ENCODE results near the gene NAXD. TPM values are rescaled to one million over a fixed set of nuclear protein-coding genes. Genes with fewer than 3 reads are reported as not detected.

The NAXD gene
- total RNA-seq, 1 donor from 2014 or later, result 25.6 TPM

DNA sequence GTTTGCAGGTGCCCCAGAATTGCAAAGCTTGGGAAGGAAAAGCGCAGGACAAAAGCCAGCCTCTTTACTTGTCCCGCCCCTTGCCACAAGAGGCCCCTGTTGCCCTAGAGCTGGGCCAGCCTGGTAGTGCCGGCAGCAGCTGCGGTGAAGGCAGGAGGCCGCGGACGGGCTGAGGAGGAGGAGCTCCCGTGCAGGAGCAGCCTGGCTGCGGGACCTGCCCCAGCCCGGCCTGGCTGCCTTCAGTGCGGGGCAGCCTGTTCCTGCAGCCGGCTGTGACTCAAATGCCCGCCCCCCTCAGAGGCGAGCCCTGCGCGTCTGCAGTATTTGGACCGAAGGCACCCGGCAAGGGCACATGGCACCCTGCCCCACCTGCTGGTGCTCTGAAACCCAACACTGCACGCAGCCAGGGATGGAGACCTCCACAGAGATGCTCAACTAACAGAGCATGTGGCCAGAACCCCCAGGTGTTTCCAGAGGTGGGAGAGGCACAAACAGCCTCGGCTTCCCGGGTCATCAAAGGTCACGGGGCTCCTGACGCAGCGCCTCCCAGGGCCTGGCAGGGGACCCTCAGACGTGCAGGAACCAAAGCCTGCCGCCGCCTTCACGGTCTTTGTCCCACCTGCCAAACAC, 29.7 kb downstream of the NAXD start:
- Histone ChIP-seq H3K27me3 (ENCODE audit: control insufficient read depth, insufficient read depth, low read length) (no peaks in the 10 kb centered on the region), H3K4me3 (ENCODE audit: low read depth, low read length) (no peak overlapping the region), H3K36me3 (ENCODE audit: control insufficient read depth, insufficient read depth, low read length) (no peaks in the 10 kb centered on the region)
- peak; percentile 34 for DNase-seq (ENCODE audit: low read depth)
- TF ChIP-seq, protein P1, sequence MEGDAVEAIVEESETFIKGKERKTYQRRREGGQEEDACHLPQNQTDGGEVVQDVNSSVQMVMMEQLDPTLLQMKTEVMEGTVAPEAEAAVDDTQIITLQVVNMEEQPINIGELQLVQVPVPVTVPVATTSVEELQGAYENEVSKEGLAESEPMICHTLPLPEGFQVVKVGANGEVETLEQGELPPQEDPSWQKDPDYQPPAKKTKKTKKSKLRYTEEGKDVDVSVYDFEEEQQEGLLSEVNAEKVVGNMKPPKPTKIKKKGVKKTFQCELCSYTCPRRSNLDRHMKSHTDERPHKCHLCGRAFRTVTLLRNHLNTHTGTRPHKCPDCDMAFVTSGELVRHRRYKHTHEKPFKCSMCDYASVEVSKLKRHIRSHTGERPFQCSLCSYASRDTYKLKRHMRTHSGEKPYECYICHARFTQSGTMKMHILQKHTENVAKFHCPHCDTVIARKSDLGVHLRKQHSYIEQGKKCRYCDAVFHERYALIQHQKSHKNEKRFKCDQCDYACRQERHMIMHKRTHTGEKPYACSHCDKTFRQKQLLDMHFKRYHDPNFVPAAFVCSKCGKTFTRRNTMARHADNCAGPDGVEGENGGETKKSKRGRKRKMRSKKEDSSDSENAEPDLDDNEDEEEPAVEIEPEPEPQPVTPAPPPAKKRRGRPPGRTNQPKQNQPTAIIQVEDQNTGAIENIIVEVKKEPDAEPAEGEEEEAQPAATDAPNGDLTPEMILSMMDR (IDR thresholded peaks at IDR 0.05; ENCODE audit: insufficient read depth, low read length, poor library complexity, severe bottlenecking), result peak; percentile 51

DNA sequence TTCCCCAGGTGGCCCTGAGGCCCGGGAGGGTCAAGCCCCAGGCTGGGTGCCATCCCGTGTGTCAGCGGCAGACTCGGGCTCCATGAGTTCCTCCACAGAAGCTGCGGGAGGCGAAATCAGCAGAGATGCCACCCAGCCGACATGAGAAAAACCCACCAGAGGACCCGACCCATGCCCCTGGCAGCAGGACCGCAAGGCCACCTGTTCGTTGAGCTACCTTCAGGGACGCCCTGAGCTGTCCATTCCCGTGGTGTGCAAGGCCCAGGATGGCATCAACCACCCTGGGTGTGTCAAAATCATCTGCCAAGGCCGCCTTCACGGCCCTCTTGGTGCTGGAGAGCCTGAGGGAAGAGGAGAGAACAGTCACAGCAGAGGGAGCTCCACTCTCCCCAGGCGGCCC, 30.4 kb downstream of the NAXD start:
- TF ChIP-seq, protein P1 (IDR thresholded peaks at IDR 0.05; ENCODE audit: insufficient read depth, low read length, poor library complexity, severe bottlenecking), result no peak
- no peak for DNase-seq (ENCODE audit: low read depth)
- Histone ChIP-seq H3K27me3 (ENCODE audit: control insufficient read depth, insufficient read depth, low read length) (no peaks in the 10 kb centered on the region), H3K36me3 (ENCODE audit: control insufficient read depth, insufficient read depth, low read length) (no peaks in the 10 kb centered on the region), H3K4me3 (ENCODE audit: low read depth, low read length) (no peak overlapping the region)

DNA sequence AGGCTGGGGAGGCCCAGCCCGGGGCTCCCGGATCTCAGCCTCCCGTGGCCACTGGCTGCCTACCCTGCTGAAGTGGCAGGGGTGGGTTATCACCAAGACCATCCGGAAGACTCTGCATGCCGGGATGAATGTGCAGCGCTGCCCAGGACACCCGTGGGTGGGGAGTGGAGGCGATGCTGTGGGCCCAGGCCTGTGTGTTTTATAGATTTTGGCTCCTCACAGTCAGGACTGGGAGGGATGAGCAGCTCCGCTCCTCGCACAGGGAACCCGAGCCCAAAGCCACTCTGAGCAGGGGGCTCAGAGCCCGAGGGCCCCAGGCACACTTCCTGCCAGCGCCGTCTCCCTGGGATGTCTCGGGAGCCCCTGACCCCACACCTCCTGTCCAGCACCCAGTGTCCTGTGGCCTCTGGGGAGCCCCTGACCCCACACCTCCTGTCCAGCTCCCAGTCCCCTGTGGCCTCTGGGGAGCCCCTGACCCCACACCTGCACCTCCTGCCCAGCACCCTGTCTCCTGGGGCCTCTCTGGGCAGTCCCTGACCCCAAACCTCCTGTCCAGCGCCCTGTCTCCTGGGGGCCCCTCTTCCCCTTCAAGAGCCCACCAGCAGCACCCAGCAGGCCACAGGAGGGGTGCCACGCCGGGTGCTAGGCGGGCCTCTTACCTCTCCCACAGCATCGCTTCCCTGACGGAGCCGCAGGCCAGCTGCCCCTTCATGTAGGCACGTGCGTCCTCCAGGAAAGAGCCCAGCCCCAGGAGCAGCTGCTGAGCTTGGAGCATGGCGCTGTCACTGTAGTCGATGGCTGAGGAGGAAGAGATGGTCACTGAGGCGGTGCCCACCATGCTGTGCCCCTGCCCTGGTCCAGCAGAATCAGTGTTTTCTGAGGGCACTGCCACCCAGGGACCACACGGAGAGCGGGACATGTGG, 31.4 kb downstream of the NAXD start:
- no peaks in the 10 kb centered on the region for H3K27me3 ChIP-seq (ENCODE audit: control insufficient read depth, insufficient read depth, low read length)
- no peaks in the 10 kb centered on the region for H3K36me3 ChIP-seq (ENCODE audit: control insufficient read depth, insufficient read depth, low read length)
- TF ChIP-seq, protein P1 (IDR thresholded peaks at IDR 0.05; ENCODE audit: insufficient read depth, low read length, poor library complexity, severe bottlenecking), result no peak
- H3K4me3 ChIP-seq (ENCODE audit: low read depth, low read length), result no peak overlapping the region
- DNase-seq (ENCODE audit: low read depth), result no peak

DNA sequence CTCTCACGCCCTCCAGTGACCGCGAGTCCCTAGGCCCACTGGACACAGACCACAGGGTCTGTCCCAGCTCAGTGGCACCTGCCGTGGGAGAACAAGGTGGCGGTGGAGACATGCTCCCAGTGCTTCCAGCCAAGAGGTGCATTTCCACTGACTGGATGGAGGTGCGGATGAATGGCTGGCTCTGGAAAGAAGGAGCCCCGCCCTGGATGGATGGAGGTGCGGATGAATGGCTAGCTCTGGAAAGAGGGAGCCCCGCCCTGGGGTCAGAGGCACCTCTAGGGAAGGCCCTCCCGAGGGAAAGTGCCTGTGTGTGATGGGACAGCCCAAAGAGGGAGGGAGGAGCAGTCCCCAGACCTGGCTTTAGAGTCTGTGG, 32.0 kb downstream of the NAXD start:
- no peak for DNase-seq (ENCODE audit: low read depth)
- no peaks in the 10 kb centered on the region for H3K36me3 ChIP-seq (ENCODE audit: control insufficient read depth, insufficient read depth, low read length)
- TF ChIP-seq, protein P1 (IDR thresholded peaks at IDR 0.05; ENCODE audit: insufficient read depth, low read length, poor library complexity, severe bottlenecking), result no peak
- H3K4me3 ChIP-seq (ENCODE audit: low read depth, low read length), result no peak overlapping the region
- H3K27me3 ChIP-seq (ENCODE audit: control insufficient read depth, insufficient read depth, low read length), result no peaks in the 10 kb centered on the region

DNA sequence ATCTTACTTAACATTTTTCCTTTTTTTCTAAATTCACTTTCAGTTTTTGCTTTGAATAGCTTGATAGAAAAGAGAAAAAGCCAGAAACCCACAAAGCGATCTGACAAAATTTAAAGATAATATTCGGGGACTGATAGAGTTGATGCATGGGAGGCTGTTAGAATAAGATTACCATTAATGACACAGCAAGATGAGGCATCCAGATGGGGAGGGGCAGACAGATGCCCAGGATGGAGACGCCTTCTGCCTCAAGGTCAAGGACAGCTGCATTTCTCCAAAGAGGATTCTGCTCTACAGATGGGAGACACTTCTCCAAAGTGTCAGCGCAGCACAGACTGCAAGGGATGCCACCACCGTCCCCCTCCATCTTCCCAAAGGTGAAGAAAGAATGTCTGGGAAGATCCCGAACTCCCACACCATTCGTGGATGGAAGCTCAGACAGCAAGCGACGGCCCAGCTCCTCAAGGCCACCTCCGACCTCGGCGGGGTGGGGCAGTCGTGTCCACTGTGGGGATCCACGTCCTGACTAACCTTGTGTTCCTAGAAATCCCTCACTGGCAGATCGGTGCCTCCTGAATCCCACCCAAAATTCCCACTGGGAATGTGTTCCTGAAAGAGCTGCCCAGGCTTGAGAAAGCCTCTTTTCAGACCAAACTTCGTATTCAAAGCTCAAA, 32.9 kb downstream of the NAXD start:
- H3K27me3 ChIP-seq (ENCODE audit: control insufficient read depth, insufficient read depth, low read length), result no peaks in the 10 kb centered on the region

More for the DNA sequence above, 32.9 kb downstream of the NAXD start:
- Histone ChIP-seq H3K4me3 (ENCODE audit: low read depth, low read length) (no peak overlapping the region), H3K36me3 (ENCODE audit: control insufficient read depth, insufficient read depth, low read length) (no peaks in the 10 kb centered on the region)
- DNase-seq (ENCODE audit: low read depth), result no peak
- TF ChIP-seq, protein P1 (IDR thresholded peaks at IDR 0.05; ENCODE audit: insufficient read depth, low read length, poor library complexity, severe bottlenecking), result no peak

Measured in kidney epithelial cell (primary cell).